GM13977 (cell line): Measurements from ENCODE around the gene EIF4G3.

Experiments used
- DNase-seq: peaks from one replicate; pipeline ENCODE4 v3.0.0; 2012; ENCODE audit warnings: low spot score
- CTCF ChIP-seq: IDR thresholded peaks from 2 replicates; pipeline ENCODE4 v1.5.1; 2012; ENCODE audit warnings: mild to moderate bottlenecking, control low read depth; ENCODE audit not compliant: insufficient read depth; ENCODE audit errors: extremely low read depth, missing control alignments
- in situ Hi-C: fragments of 300-500 bp; cut with MboI; formaldehyde crosslinking; loops from one replicate; pipeline ENCODE4 v1.12.0; 2022; ENCODE audit warnings: low sequenced_read_pairs, low pct_unique_long_range_greater_than_20kb, mixed read lengths, inconsistent platforms; ENCODE audit not compliant: unreplicated experiment

EIF4G3 gene

GRCh38 chr1:20997602-20998224, 179.0 kb downstream of the EIF4G3 start:
- TF ChIP-seq CTCF, result no peak
- DNase-seq, result no peak
- in situ Hi-C loops, result loop anchor here (25.0 kb wide), 1 partner anchor 190 kb away; the partner anchor contains the start of gene EIF4G3

DNA sequence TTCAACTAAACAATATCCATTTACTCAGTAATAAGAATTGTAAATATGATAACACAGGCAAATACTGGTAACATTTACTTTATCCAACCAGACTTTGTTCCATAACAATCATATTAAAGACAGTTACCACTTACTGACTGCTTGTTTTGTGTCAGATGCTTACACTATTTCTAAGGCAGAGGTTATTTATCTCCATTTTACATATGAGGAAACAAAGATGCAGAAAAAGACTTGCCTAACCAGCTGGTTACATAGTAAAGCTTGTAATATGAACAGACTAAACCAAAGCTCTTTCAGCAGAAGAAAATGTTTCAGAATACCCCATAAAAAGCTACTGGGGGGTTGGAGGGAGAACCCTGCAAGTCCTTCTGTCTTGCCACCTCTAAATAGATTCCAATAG, 180.1 kb downstream of the EIF4G3 start:
- no peak for TF ChIP-seq CTCF
- in situ Hi-C loops, result loop anchor here (25.0 kb wide), 1 partner anchor 191 kb away; the partner anchor contains the start of gene EIF4G3
- no peak for DNase-seq

DNA sequence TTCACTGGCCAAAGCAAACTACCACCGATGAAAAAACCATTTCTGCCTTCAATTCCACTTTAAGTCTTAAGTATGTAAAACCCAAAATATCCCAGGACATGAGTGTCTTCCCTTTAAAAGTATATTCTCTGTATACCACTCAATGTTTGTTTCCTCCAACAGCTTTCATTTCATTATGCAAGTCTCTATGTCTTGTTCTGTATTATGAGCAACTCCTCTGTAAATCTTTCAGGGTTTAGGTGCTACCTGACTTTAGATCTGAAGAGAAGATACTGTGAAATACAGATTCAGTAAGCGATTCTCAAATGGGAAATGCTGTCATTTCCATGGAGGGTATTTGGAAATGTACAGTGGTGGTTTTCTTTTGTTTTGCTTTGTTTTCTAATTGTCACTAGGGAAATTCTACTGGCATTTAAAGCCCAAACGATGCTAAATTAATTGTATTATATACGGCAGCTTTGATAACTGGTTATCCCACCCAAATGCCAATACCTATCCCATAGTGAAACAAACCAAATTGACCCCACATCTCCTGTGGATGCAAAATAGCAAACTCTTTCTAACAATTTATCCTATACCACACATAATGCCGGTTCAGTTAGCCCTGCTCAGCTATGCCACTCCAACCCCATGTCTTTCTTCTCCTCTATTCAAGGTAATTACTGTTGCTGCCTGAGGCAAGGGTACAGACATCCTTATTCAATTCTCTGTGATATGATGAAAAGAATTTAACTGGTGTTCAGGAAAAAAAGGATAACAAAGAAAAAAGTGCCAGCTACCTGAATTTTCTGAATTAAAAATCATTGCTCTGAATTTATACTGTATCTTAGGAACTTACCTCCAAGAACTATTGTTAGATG, 182.8 kb downstream of the EIF4G3 start:
- no peak for TF ChIP-seq CTCF
- DNase-seq, result no peak
- in situ Hi-C loops, result loop anchor here (25.0 kb wide), 1 partner anchor 193 kb away; the partner anchor contains the start of gene EIF4G3

- DNase-seq, result peak; percentile 34
- no peak for TF ChIP-seq CTCF
- in situ Hi-C loops, result loop anchor here (25.0 kb wide), 1 partner anchor 195 kb away; the partner anchor contains the start of gene EIF4G3
These were observed 184.2 kb downstream of the EIF4G3 start for GRCh38 chr1:20992322-20993056.

GRCh38 chr1:20988943-20989342, 187.8 kb downstream of the EIF4G3 start:
- TF ChIP-seq CTCF, result no peak
- in situ Hi-C loops, result loop anchor here (25.0 kb wide), 1 partner anchor 198 kb away; the partner anchor contains the start of gene EIF4G3
- no peak for DNase-seq
